GM18508 (cell line): Measurements from ENCODE around the gene AP5Z1.

Source experiments
- ATAC-seq: cut with Tn5 transposase; IDR thresholded peaks from one replicate; pipeline ENCODE4 v1.9.1; 2021; ENCODE audit warnings: moderate number of reproducible peaks; ENCODE audit not compliant: insufficient read depth, unreplicated experiment

AP5Z1 gene

DNA sequence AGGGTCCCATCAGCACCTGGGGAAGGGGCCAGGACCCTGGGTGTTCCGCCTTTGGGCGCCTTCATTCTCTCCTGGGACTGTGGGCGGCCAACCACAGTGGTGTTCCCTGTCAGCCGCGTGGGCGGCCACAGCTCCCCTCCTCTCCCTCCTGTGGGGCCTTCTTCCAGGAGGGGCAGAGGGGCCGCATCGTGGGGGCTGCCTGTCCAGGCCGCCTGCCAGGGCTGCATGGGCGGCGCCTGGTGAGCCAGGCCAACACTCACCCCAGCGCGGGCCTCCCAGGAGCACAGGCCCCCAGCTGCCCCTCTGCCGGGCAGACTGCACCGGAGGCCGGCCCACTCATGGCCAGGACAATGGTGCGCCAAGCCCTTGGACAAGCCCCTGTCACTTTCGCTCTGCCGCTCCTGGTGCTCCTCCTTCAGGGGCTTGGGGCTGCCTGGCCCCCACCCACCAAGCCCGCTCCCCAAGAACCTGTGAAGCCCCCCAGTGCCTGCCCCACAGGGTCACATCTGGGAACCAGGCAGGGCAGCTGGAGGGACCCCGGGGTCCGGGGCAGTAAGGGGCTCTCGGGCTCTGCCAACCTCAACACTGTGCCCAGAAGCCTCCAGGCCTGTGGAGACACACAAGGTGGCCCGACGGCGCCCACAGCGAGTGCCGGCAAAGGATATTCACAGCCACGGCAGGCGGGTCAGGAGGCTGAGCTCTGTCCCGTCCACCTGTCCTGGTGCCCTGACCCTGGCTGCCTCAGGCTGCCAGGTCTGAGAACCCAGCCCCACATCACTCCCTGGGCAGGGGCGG lies 42.8 kb downstream of the AP5Z1 start:
- no peak for ATAC-seq

DNA sequence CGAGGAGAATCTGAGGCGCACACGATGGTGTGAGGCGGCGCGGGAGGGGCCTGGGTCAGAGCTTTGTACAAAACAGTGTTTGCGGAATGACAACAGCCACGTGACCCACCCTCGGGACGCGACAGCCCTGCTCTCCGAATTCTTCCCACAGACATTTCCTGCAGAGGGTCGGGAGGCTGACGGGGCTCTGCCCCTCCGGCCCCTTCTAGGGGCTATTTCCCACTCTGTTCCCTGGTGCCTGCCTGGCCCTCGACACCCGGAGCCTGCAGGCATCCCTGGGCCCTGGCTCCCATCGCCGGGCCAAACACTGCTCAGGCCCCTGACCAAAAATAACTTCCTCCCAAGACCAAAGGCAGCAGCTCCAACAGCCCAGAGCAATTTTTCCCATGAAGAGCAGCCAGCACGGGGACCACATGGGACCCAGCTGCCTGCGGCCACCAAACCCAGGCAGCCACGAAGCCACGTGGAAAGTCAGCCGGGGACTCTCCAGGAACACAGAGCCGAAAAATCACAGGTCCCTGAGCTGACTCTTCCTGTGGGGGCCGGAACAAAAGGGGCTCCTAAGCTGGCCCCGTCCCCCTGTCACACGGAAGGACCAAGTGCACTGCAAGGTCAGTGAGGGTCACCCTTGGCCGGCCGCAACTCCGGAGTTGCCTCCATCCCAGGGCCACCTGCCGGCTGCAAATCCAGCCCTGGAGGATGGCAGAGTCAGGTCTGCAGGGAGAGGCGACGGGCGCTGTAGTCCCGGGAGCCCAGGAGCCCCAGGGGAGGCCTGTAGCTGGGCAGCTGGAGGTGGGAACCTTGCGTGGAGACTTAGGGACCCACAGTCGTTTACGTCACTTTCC lies 44.4 kb downstream of the AP5Z1 start:
- no peak for ATAC-seq

DNA sequence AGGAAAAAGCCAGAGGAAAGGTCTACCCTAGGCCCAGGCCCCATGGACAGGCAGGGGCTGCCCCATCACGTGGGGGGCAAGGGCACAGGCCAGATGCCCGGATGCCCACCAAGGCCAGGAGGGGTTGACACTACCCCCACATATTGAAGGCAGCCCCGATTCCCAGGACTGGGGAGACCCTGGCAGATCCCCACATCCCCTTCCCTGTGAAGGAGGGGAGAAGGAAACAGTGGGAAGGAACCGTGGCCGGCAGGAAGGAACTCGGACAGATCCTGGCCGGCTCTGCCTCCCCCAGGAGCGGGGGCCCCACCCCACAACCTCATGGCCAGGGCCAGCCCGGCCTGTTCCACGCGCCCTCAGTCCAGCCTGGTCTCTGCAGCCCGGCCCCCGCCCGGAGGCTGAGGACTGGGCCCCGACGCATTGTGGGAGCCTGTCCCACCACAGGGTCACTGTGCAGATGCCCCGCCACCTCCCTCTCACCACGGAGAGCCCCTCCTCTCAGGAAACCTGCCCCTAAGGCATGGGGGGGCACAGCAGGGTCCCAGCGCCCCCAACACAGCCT lies 45.1 kb downstream of the AP5Z1 start:
- ATAC-seq: no peak

DNA sequence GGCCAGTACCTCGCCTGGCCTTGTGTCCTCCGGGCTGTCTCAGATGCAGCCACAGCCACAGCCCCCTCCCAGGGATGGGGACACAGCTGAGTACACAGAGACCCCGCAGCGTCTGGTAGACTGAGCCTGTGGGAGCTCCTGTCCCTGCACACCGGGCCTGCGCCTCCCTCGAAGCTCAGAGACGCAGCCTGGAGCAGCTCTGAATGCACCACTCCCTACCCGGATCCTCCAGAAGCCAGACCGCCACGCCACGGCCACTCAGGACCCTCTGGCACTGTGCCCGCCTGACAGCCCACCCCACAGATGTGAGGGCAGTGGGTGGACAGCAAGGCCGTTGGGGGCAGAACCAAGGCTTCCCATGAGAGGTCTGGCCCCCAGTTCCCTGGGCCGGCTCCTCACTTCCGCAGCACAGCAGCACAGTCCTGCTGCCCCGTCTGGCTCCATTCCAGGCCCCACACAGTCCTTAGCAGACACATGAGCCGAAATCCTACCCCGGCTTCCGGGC lies 45.6 kb downstream of the AP5Z1 start:
- no peak for ATAC-seq

DNA sequence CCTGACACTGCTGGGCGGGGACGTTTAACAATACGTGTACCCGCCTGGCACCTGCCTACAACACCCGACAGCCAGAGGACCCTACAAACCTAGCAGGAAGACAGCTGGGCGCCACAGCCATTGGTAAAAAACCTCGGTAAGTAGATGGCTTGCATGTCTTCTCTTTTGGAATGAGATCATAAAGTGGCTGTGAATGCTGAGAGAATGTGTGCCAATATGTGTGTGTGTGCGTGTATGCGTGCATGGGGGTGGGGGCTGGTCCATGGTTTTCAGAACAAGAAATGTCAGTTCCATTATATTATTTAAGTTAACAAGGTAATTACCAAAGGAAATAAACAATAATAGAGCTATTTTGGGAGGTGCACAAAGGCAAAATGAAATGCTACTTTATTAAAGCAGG lies 47.3 kb downstream of the AP5Z1 start:
- ATAC-seq: no peak

DNA sequence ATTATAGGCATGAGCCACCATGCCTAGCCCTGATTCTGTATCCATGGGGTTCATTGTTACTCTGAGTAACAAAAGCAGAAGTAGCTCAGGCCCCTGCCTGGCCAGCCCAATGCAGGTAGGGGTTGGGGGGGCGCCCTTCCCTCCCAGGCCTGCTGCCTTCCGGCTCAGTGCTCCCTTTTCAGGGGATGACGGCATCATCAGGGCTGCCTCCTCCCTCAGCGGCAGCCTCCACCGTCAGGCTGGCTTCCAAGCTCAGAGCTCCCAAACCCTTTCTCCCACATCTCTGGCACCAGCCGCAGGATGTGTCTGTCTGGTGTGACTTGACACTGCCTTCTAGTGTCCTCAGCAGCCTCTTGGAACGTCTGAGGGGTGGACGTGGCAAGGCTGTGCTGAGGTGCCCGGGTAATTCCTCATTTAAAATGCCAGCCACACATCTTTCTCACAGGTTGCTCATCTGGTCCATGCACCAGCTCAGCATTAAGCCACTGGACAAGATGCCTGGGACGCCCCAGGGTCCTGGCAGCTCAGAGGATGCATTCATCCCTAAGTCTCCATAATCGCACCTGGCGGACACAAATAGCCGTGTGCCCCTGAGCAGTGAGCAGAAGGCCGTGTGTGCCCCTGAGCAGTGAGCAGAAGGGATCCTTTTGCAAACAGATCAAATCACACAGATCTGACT lies 48.2 kb downstream of the AP5Z1 start:
- no peak for ATAC-seq

DNA sequence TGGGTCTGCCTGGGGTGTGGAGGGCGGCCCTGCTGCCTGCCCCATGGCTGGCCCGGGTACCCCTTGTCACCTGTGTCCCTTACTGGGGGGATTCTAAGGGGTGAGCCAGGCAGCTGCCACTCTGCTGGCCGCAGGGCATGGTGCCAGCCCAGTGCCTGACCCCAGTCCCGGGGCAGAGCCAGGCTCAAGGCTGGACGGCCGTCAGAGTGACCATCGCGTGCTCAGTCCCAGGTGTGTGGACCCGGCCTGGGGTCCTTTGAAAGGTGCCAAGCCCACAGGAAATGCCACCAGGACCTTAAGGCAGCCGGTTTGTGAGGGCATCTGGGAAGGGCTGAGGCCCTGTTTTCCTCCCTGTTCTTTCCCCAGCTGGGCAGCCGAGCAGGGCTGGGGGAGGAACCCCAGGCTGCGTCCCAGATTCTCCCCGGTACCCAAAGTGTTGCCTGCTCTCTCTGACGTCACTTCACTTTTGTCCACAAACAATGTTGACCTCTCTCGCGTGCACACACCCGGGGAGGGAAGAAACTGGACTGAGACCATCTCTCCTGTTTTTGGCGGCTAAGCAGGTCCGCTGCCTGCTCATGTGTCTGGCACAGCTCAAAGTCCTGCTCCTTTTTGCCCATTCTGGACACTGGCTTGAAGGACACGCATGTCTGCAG lies 48.8 kb downstream of the AP5Z1 start:
- no peak for ATAC-seq

DNA sequence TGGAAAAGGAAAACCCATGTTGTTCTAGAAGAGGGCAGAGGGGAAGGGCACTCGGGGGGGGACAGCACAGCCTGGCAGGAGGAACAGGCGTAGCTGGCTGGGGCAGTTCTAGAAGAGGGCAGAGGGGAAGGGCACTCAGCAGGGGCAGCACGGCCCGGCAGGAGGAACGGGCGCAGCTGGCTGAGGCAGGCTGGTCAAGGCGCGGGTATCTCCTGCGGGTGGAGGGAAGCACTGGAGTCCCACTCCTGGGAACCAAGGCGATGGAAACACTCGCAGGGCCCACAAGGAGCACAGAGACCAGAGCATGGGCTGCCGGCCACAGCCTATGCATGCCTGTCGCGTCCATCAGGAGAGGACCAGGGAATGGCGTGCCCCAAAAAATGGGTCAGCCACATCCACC lies 49.7 kb downstream of the AP5Z1 start:
- no peak for ATAC-seq

DNA sequence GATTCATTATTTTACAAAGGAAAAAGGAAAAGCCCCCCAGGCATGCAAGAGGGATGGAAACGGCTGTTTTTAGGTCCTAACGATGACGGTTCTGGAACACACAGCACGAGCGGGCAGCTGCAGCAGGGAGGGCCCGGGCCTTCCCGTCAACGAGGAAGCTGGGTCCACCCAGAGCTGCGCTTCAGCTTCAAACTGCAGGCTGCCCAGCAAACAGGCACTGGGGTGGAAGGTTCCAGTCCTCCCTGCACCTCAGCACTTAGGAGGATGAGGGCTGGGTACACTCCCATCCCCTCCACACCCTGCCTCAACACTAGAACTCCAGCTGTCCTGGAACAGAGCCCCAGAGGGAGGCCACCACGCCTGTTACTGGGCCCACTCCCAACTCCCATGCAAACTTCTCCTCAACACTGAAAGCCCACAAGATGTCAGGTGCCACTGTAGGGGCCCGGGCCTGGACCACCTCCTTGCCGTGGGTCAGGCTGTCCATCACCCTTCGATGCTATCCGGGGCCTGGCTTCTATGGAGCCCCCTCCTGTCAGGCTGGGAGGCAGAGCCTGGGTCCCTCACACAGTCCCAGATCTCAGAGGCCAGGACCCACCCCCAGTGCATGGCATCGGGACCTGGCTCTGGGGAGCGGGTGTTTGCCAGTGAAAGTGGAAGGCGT lies 53.4 kb downstream of the AP5Z1 start:
- ATAC-seq: no peak

DNA sequence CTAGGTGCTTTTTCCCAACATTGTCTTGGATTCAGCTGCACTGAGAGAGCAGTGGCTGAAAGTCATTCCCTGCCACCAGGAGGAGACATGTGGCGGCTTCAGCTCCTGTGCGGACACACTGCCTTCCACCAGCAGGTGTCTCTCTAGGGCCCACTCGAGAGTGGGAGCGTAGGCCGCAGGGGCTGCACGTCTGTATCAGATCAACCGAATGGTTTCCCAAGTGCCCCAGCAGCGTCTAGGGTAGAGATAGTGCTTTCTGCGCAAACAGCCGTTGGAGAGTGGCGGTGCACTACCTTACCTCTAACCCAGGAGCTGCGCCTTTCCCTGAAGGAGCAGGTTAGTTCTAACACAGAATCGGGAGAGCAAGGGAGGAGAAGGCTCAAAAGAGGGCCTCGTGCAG lies 54.8 kb downstream of the AP5Z1 start:
- ATAC-seq: no peak

DNA sequence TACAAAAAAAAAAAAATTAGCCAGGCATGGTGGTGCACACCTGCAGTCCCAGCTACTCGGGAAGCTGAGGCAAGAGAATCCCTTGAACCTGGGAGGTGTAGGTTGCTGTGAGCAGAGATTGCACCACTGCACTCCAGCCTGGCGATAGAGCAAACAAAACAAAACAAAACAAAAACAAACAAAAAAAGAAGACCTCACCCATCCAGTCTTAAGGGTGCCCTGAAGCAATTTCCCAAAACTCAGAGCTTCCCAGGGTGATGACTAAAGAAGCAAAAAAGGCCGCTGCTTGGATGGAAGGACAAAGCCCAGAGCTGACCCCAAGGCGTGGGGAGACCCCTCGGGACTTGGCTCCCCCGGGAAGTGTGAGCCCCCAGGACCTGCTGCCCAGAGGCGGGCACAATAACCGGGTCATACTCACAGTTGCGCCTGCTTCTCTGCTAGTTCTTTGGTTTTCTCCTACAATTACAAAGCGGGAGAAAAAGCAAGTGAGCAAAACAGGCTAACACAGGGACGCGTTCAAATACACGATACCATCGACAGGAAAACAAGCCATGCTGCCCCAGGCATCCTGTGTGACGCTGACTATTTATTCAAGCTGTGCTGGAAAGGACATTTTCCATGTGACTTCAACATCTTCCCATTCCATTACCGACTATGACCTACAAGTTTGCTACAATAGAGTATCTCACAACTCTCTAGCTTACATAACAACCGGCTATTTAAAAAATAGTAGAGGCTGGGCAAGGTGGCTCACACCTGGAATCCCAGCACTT lies 56.5 kb downstream of the AP5Z1 start:
- ATAC-seq: no peak

DNA sequence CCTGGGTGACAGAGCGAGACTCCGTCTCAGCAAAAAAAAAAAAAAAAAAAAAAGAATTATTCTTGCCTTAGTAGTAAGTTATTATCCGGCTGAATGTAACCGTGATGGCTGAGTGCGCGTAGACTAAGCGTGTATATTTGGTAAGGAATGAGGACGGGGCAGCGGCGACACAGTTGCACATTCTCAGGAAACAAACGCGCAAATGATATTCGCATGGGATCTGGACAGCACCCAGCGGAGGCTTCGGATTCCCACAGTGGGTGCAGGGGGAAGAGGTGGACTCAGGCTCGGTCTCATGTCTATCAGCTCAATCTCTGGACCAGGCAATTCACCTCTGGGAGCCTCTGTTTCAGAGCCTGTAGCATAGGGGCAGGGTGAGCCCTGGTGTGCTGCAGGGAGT lies 57.3 kb downstream of the AP5Z1 start:
- ATAC-seq: no peak

DNA sequence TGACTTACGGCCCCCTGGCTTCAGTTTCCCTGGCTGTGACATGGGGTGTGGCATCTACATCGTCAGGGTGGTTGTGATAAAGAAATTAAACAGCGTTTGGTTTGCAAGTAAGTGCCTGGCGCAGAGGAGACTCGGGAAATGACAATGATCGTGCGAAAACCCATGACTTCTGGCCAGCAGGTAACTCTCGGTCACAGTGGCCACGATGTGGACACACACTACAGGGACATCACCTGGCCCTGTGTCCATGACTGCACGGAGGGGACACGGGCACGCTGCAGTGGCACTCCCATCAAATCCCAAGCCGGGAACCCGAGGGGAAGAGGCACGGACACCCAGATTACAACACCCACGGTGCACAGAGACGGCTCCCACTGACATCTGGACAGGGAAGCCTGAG lies 57.8 kb downstream of the AP5Z1 start:
- ATAC-seq: no peak

DNA sequence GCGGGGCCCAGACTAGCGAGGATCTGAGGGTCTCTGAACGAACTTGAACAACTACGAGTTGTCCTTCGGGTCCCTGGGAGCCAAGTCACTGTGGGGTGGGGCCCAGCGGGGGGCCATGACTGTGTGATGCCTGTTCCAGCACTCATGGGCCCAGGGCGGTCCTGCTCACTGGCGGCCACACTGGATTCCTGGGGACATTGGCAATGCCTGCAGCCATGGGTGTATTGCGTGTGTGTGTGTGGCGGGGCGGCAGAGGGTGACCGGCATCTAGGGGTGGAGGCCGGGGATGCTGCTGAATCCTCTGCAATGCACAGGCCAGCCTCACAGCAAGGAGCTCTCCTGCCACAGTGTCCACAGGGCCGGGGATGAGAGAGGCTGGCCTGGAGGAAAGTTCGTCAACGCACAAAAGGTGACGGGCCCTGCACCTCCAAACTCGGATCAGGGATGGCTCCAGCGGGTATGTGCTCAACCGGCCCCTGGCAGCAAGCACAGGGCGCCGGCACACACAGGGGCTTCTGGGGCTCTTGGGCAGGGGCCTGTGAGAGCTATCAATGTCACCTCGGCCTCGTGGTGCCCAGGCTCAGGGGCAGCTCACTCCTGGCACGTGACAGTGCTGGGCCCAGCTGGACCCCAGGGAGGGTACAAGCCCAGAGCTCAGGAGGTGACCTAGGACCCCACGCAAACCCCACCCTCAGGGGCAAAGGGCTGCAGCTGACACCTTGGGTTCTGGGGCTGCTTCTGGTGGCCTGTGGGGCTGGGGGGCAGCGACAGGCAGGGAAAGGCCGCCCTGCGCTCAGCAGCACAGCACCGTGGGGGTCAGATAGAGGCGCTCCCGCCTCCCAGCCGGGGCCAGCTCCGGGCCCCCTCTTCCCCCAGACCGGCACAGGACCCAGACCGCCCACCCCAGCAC lies 58.5 kb downstream of the AP5Z1 start:
- no peak for ATAC-seq

DNA sequence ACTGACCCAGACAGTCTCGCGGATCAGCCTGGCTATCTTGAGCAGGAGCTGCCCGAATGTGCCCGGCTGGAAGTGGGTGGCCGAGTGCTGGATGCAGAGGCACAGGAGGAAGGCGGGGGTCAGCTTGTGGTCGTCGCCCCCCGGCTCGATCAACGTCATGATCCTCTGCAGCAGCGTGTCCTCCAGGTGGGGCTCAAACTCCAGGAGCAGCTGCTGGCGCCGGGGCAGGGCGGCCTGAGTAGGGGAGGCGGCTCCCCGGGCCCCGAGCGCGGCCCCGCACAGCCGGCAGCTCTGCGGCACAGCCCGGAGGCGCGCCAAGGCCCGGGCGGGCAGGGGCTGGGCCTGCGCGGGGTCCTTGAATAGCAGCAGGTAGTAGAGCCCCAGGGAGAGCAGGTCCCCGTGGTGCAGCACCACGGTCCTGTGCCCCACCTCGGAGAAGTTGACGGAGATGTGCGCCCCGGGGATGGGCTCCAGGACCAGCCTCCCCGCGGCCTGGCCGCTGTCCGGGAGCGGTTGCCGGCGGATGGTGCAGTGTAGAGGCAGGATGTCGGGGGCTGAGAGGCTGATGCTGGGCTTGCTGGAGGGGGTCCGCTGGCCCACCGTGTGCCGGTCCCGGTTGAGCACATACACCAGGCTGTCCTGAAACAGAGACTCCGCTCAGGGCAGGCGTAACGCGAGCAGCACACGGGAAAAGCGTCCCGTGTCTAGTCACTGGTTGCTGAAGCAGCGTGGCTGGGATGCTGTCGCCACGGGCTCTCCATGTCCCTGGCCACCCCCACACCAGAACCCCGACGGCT lies 59.4 kb downstream of the AP5Z1 start:
- ATAC-seq: no peak

DNA sequence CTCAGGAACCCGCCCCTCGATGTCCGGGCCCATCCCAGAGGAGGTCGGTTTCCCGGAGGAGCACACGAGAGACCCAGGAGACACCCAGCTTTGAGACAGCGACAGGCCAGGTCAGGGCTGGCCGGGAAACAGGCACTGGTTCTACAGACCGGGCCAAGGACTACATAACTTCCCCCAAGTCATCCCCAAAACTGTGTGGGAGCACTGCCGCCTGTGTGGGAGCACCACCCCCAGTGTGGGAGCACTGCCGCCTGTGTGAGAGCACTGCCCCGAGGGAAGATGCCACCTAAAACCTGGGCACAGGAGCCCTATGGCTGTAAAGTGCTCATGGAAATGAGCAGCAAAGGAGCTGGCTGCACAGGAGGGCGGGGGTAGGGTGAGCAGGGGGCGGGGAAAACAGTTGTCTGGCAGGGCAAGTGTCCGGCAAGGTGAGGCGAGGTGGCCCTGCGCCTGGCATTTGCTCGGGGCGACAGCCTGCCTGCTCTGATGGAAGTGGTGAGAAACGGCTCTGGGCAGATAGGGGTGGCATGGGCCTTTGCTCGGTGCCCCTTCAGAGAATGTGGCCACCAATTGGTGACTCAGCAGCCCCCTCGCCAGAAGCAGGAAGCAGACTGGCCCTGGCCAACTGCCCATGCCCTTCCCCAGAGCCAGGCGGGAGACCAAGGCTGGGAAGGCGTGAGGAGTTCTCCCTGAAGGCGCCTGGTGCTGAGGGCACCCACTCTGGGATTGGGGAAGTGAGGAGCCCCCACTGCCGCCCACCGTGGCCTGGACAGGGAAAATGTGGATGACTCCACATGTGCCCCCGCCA lies 60.2 kb downstream of the AP5Z1 start:
- no peak for ATAC-seq
